ENCODE results near the gene UBR4.

The UBR4 gene

DNA sequence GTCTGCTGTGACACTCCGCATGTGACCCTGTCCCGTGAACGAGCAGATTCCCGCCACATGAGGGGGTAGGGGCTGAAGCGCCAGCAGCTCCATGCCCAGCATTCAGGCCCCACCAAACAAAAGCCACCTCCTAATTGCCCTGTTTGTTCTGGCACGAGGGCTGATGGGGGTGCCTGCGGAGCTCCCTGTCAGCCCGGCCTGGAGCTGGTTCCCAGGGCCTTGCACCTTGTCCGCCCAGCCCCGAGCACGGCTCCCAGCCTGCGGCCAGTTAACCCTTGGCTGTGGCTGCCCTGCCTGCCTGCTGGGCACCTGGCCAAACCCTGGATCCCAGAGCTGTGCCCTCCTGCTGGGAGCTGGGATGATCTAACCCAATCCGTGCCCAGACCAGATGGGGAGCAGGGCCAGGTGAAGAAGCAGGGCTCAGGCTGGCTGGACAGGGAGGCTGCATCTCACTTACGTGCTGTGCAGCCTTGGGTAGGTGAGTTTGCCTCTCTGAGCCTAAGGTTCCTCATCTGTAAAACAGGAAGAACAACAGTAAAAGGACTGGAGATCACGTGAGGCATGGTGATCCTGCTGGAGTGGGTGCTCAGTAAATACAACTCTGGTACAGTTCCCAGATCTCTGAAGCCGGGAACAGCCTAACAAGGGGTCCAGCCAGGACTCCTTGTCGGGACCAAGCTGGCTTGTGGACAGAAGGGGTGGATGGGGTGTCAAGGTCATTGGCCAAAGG, 142.7 kb downstream of the UBR4 start:
- TF ChIP-seq, protein P1, sequence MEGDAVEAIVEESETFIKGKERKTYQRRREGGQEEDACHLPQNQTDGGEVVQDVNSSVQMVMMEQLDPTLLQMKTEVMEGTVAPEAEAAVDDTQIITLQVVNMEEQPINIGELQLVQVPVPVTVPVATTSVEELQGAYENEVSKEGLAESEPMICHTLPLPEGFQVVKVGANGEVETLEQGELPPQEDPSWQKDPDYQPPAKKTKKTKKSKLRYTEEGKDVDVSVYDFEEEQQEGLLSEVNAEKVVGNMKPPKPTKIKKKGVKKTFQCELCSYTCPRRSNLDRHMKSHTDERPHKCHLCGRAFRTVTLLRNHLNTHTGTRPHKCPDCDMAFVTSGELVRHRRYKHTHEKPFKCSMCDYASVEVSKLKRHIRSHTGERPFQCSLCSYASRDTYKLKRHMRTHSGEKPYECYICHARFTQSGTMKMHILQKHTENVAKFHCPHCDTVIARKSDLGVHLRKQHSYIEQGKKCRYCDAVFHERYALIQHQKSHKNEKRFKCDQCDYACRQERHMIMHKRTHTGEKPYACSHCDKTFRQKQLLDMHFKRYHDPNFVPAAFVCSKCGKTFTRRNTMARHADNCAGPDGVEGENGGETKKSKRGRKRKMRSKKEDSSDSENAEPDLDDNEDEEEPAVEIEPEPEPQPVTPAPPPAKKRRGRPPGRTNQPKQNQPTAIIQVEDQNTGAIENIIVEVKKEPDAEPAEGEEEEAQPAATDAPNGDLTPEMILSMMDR (IDR thresholded peaks at IDR 0.05; ENCODE audit: borderline replicate concordance, extremely low read depth, low read length, poor library complexity, severe bottlenecking), result no peak
- no peak for TF ChIP-seq EZH2 (IDR thresholded peaks at IDR 0.05; ENCODE audit: borderline replicate concordance, low read depth, low read length, severe bottlenecking)
- H3K4me2 ChIP-seq (ENCODE audit: insufficient read depth, low read length), result no peak overlapping the region
- no peaks in the 10 kb centered on the region for H3K27me3 ChIP-seq (ENCODE audit: insufficient read depth, low read length, poor library complexity)
- no peaks in the 10 kb centered on the region for H3K36me3 ChIP-seq (ENCODE audit: insufficient read depth, low read length)
- DNase-seq (no peak), ATAC-seq (ENCODE audit: insufficient read depth, low read depth) (no peak)
- H4K20me1 ChIP-seq (ENCODE audit: insufficient read depth, low read length), result 0 out of 2 replicates have a peak, but pooled peaks cover 8% of the 10 kb centered on the region
- H3K9me3 ChIP-seq (ENCODE audit: insufficient read depth, low read length, severe bottlenecking), result no peaks in the 10 kb centered on the region
- H3K9ac ChIP-seq (ENCODE audit: low read depth, low read length), result no peak overlapping the region
- H3K4me3 ChIP-seq (ENCODE audit: low read depth in 1 of 2, low read length in 2 of 2), result no peak overlapping the region
- H3K79me2 ChIP-seq (ENCODE audit: insufficient read depth, low read length), result no peaks in the 10 kb centered on the region
- no peaks in the 10 kb centered on the region for H3K4me1 ChIP-seq (ENCODE audit: insufficient read depth, low read length)
- no peak overlapping the region for H2AFZ ChIP-seq (ENCODE audit: low read depth, low read length)
- H3K27ac ChIP-seq (ENCODE audit: low read length), result no peak overlapping the region

DNA sequence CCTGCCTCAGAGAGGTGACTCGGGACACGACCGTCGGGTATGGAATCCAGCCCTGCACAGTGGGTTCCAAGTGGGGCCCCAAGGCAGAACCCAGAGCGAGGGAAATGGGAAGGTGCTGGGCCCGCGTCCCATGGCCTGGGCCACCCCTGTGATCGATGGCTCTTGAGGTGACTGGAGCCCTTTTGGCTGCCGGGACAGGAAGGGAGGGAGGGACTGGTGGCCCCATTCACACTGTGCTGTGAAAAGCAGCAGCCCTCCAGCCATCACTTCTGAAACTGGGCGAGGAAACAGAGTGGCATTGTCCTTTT, 143.2 kb downstream of the UBR4 start:
- Histone ChIP-seq H3K27ac (ENCODE audit: low read length) (no peak overlapping the region), H3K79me2 (ENCODE audit: insufficient read depth, low read length) (no peaks in the 10 kb centered on the region), H3K27me3 (ENCODE audit: insufficient read depth, low read length, poor library complexity) (no peaks in the 10 kb centered on the region), H3K4me1 (ENCODE audit: insufficient read depth, low read length) (no peaks in the 10 kb centered on the region), H3K4me2 (ENCODE audit: insufficient read depth, low read length) (no peak overlapping the region), H3K4me3 (ENCODE audit: low read depth in 1 of 2, low read length in 2 of 2) (no peak overlapping the region), H3K36me3 (ENCODE audit: insufficient read depth, low read length) (no peaks in the 10 kb centered on the region), H2AFZ (ENCODE audit: low read depth, low read length) (no peak overlapping the region), H4K20me1 (ENCODE audit: insufficient read depth, low read length) (0 out of 2 replicates have a peak, but pooled peaks cover 6% of the 10 kb centered on the region), H3K9ac (ENCODE audit: low read depth, low read length) (no peak overlapping the region), H3K9me3 (ENCODE audit: insufficient read depth, low read length, severe bottlenecking) (no peaks in the 10 kb centered on the region)
- ATAC-seq (ENCODE audit: insufficient read depth, low read depth), result no peak
- no peak for TF ChIP-seq EZH2 (IDR thresholded peaks at IDR 0.05; ENCODE audit: borderline replicate concordance, low read depth, low read length, severe bottlenecking)
- TF ChIP-seq, protein P1 (IDR thresholded peaks at IDR 0.05; ENCODE audit: borderline replicate concordance, extremely low read depth, low read length, poor library complexity, severe bottlenecking), result no peak
- no peak for DNase-seq

DNA sequence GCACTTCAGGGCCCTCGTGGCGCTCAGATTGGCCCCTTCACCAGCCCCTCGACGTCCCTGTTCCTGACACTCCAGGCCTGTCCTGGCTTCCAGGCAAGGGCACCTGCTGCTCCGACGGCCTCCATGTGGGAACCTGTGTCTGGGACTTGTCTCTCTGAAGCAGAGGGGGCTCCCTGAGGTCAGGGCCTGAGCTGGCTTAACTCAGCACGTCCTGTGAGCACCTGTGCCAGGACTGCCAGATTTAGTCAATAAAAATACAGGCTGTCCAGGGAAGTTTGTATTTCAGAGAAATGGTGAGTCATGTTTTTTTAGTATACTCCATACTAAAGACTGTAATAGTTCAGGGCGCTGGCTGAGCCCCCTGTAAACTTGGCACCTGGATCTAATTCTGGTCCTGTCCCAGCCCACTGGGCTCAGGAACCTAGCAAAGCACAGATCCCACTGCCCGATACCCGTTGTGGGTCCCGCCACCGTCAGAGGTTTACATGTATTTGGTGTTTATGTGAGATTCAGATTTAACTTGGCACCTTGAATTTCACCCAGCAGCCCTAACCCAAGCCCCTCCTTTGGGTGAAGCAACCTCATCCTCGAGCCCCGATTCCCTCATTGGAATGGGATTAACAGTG, 143.7 kb downstream of the UBR4 start:
- TF ChIP-seq EZH2 (IDR thresholded peaks at IDR 0.05; ENCODE audit: borderline replicate concordance, low read depth, low read length, severe bottlenecking), result no peak
- TF ChIP-seq, protein P1 (IDR thresholded peaks at IDR 0.05; ENCODE audit: borderline replicate concordance, extremely low read depth, low read length, poor library complexity, severe bottlenecking), result no peak
- Histone ChIP-seq H3K27ac (ENCODE audit: low read length) (no peak overlapping the region), H3K36me3 (ENCODE audit: insufficient read depth, low read length) (no peaks in the 10 kb centered on the region), H3K79me2 (ENCODE audit: insufficient read depth, low read length) (no peaks in the 10 kb centered on the region), H3K4me1 (ENCODE audit: insufficient read depth, low read length) (no peaks in the 10 kb centered on the region), H3K4me2 (ENCODE audit: insufficient read depth, low read length) (no peak overlapping the region), H3K27me3 (ENCODE audit: insufficient read depth, low read length, poor library complexity) (no peaks in the 10 kb centered on the region), H3K9ac (ENCODE audit: low read depth, low read length) (no peak overlapping the region), H2AFZ (ENCODE audit: low read depth, low read length) (no peak overlapping the region), H3K4me3 (ENCODE audit: low read depth in 1 of 2, low read length in 2 of 2) (no peak overlapping the region), H3K9me3 (ENCODE audit: insufficient read depth, low read length, severe bottlenecking) (peaks cover 2% of the 10 kb centered on the region), H4K20me1 (ENCODE audit: insufficient read depth, low read length) (0 out of 2 replicates have a peak, but pooled peaks cover 2% of the 10 kb centered on the region)
- ATAC-seq (ENCODE audit: insufficient read depth, low read depth), result no peak
- no peak for DNase-seq
